Ishikawa (cell line): ENCODE measurements around the gene APOL3.

Source experiments
- EP300 ChIP-seq: IDR thresholded peaks from 2 replicates; pipeline ENCODE4 v1.6.1; 2012; ENCODE audit warnings: borderline replicate concordance
- FOXM1 ChIP-seq: IDR thresholded peaks from 2 replicates; pipeline ENCODE4 v1.6.1; 2012; ENCODE audit warnings: low read depth, borderline replicate concordance
- NFIC ChIP-seq: IDR thresholded peaks from 2 replicates; pipeline ENCODE4 v1.6.1; 2012
- RAD21 ChIP-seq: IDR thresholded peaks from 2 replicates; pipeline ENCODE4 v1.6.1; 2012; ENCODE audit warnings: low read depth
- TCF12 ChIP-seq: IDR thresholded peaks from 2 replicates; pipeline ENCODE4 v1.6.1; 2012; ENCODE audit warnings: low read depth
- YY1 ChIP-seq: IDR thresholded peaks from 2 replicates; pipeline ENCODE4 v1.6.1; 2012; ENCODE audit warnings: low read depth
- TF ChIP-seq, protein P1 (sequence below): IDR thresholded peaks from 2 replicates; pipeline ENCODE4 v1.6.1; 2012; ENCODE audit warnings: low read depth, mild to moderate bottlenecking

DNA sequence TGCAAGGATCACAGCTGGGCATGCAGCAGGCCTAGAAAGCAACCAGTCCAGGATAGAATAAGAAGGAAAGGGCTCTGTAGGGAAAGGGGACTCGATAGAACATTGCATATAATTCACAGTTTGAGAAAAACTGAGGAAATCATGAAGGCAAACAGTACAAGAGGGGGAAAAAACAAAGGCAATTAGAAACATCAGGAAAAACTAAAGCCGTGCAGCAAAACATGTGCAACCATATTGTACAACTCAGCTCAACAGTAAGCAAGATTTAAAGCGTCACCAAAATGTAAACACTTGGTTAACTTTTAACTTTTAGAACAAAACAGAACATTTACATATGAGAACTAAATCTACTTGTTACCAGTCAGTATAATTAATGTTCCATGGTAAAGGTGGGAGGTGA is 8.5 kb downstream of the APOL3 start:
- no peak for TF ChIP-seq YY1
- no peak for TF ChIP-seq EP300
- no peak for TF ChIP-seq FOXM1
- no peak for TF ChIP-seq NFIC
- TF ChIP-seq TCF12: no peak
- TF ChIP-seq RAD21: no peak
- TF ChIP-seq, protein P1, sequence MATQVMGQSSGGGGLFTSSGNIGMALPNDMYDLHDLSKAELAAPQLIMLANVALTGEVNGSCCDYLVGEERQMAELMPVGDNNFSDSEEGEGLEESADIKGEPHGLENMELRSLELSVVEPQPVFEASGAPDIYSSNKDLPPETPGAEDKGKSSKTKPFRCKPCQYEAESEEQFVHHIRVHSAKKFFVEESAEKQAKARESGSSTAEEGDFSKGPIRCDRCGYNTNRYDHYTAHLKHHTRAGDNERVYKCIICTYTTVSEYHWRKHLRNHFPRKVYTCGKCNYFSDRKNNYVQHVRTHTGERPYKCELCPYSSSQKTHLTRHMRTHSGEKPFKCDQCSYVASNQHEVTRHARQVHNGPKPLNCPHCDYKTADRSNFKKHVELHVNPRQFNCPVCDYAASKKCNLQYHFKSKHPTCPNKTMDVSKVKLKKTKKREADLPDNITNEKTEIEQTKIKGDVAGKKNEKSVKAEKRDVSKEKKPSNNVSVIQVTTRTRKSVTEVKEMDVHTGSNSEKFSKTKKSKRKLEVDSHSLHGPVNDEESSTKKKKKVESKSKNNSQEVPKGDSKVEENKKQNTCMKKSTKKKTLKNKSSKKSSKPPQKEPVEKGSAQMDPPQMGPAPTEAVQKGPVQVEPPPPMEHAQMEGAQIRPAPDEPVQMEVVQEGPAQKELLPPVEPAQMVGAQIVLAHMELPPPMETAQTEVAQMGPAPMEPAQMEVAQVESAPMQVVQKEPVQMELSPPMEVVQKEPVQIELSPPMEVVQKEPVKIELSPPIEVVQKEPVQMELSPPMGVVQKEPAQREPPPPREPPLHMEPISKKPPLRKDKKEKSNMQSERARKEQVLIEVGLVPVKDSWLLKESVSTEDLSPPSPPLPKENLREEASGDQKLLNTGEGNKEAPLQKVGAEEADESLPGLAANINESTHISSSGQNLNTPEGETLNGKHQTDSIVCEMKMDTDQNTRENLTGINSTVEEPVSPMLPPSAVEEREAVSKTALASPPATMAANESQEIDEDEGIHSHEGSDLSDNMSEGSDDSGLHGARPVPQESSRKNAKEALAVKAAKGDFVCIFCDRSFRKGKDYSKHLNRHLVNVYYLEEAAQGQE: no peak
